Muscle of leg (tissue), 11 donors: ENCODE results near the gene PID1. TPM values are rescaled to one million over a fixed set of nuclear protein-coding genes. Genes with fewer than 3 reads are reported as not detected.

Experiments
- DNase-seq: peaks from one replicate; pipeline ENCODE4 v3.0.0; 2013
- H3K27ac ChIP-seq: one replicate; pipeline ENCODE4 v1.5.1; 2013; ENCODE audit warnings: mild to moderate bottlenecking, low read length, control low read depth
- H3K27me3 ChIP-seq: one replicate; pipeline ENCODE4 v1.6.1; 2013; ENCODE audit warnings: low read length; ENCODE audit not compliant: control insufficient read depth, insufficient read depth
- H3K36me3 ChIP-seq: one replicate; pipeline ENCODE4 v1.6.1; 2013; ENCODE audit warnings: low read length; ENCODE audit not compliant: control insufficient read depth, insufficient read depth
- H3K4me1 ChIP-seq: one replicate; pipeline ENCODE4 v1.6.1; 2013; ENCODE audit warnings: low read length; ENCODE audit not compliant: control insufficient read depth, insufficient read depth
- H3K4me3 ChIP-seq: one replicate; pipeline ENCODE4 v1.5.1; 2013; ENCODE audit warnings: low read length, control low read depth
- H3K9me3 ChIP-seq: replicated peaks from 2 replicates; pipeline ENCODE4 v1.6.1; 2013; ENCODE audit warnings: low read depth, low read length; ENCODE audit not compliant: control insufficient read depth
- WGBS: methylation state at CpG from one replicate; pipeline ENCODE4 v1.1.5; 2013; ENCODE audit warnings: missing lambda C conversion rate; ENCODE audit not compliant: insufficient coverage; 5-methylcytosine and 5-hydroxymethylcytosine counted together
- polyA plus RNA-seq, 8 donors: library from polyadenylated mRNA; unstranded; fragments of 120-200 nt; gene quantifications; one replicate each; pipeline versions ENCODE4 v1.2.1 to v1.2.3, GENCODE V29; 2013; ENCODE audit warnings: inconsistent platforms in 1 of 8, low replicate concordance in 1 of 8; ENCODE audit not compliant: insufficient read length in 8 of 8, insufficient read depth in 1 of 8
- total RNA-seq: library from RNA; stranded (reverse); fragments of 120-200 nt; gene quantifications from one replicate; pipeline ENCODE4 v1.2.4, GENCODE V29; 2013

PID1 gene
- total and polyA plus RNA-seq, 9 donors = 15.6 to 32.8 (median 28.4) TPM

- WGBS = 40% methylated on average over 1 of the region's 1 CpG
- H3K36me3 ChIP-seq = peaks cover 2% of the 10 kb centered on the region
- no peak overlapping the region for H3K4me3 ChIP-seq
- H3K27ac ChIP-seq = no peak overlapping the region
- peak; percentile 45 for DNase-seq
- H3K4me1 ChIP-seq = peaks cover 6% of the 10 kb centered on the region
- no peaks in the 10 kb centered on the region for H3K9me3 ChIP-seq
- peaks cover 5% of the 10 kb centered on the region for H3K27me3 ChIP-seq
Measured at GRCh38 chr2:229267080-229267479, 4.0 kb downstream of the PID1 start.

GRCh38 chr2:229265727-229266126, 5.4 kb downstream of the PID1 start:
- H3K27ac ChIP-seq = no peak overlapping the region
- DNase-seq = no peak
- no peak overlapping the region for H3K4me3 ChIP-seq
- H3K9me3 ChIP-seq = peaks cover 9% of the 10 kb centered on the region
- H3K27me3 ChIP-seq = peaks cover 4% of the 10 kb centered on the region
- peaks cover 5% of the 10 kb centered on the region for H3K4me1 ChIP-seq
- WGBS = no CpG with 5 or more reads among the region's 4 CpGs
- peaks cover 11% of the 10 kb centered on the region for H3K36me3 ChIP-seq

GRCh38 chr2:229261599-229261998, 9.5 kb downstream of the PID1 start:
- DNase-seq = no peak
- no peaks in the 10 kb centered on the region for H3K27me3 ChIP-seq
- peaks cover 9% of the 10 kb centered on the region for H3K9me3 ChIP-seq
- no peaks in the 10 kb centered on the region for H3K4me1 ChIP-seq
- no CpG with 5 or more reads among the region's 1 CpG for WGBS
- H3K36me3 ChIP-seq = peaks cover 11% of the 10 kb centered on the region
- no peak overlapping the region for H3K4me3 ChIP-seq
- H3K27ac ChIP-seq = no peak overlapping the region

GRCh38 chr2:229261076-229261475, 10.0 kb downstream of the PID1 start:
- Histone ChIP-seq H3K27ac (no peak overlapping the region), H3K9me3 (peaks cover 9% of the 10 kb centered on the region), H3K4me3 (no peak overlapping the region), H3K36me3 (peaks cover 11% of the 10 kb centered on the region), H3K4me1 (no peaks in the 10 kb centered on the region), H3K27me3 (no peaks in the 10 kb centered on the region)
- WGBS = 94% methylated on average over 2 of the region's 3 CpGs
- DNase-seq = no peak

- WGBS = no CpG with 5 or more reads among the region's 2 CpGs
- Histone ChIP-seq H3K9me3 (peaks cover 9% of the 10 kb centered on the region), H3K4me1 (no peaks in the 10 kb centered on the region), H3K4me3 (no peak overlapping the region), H3K27me3 (no peaks in the 10 kb centered on the region), H3K27ac (no peak overlapping the region), H3K36me3 (peaks cover 13% of the 10 kb centered on the region)
- no peak for DNase-seq
Measured at GRCh38 chr2:229257985-229258384, 13.1 kb downstream of the PID1 start.

DNA sequence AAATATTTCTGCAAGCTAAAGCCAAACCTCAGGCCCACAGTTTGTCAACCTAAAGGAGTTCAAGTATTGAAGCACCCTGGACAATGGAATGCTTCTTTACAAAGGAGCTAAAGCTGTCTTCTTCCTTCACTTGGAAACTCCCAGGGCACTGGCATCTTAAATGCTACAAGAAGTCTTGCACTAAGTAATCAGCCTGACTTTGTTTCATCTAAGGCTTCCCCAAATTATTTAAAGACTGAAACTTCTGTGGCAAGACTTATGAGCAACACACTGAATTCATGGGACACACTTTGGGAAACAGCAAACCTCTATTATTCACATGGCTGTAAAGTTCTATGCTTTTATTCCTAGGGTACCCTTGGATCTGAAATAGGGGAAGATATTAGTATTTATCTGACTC, 14.7 kb downstream of the PID1 start:
- Histone ChIP-seq H3K4me3 (no peak overlapping the region), H3K27ac (no peak overlapping the region), H3K36me3 (peaks cover 8% of the 10 kb centered on the region), H3K4me1 (no peaks in the 10 kb centered on the region), H3K27me3 (no peaks in the 10 kb centered on the region), H3K9me3 (peaks cover 6% of the 10 kb centered on the region)
- DNase-seq = no peak

GRCh38 chr2:229254206-229254605, 16.9 kb downstream of the PID1 start:
- H3K4me3 ChIP-seq = no peak overlapping the region
- WGBS = 80% methylated on average over 1 of the region's 4 CpGs
- no peak for DNase-seq
- H3K27ac ChIP-seq = no peak overlapping the region
- no peaks in the 10 kb centered on the region for H3K9me3 ChIP-seq
- peaks cover 2% of the 10 kb centered on the region for H3K36me3 ChIP-seq
- no peaks in the 10 kb centered on the region for H3K27me3 ChIP-seq
- H3K4me1 ChIP-seq = no peaks in the 10 kb centered on the region

- no peaks in the 10 kb centered on the region for H3K27me3 ChIP-seq
- no peak overlapping the region for H3K4me3 ChIP-seq
- H3K4me1 ChIP-seq = no peaks in the 10 kb centered on the region
- peaks cover 2% of the 10 kb centered on the region for H3K36me3 ChIP-seq
- H3K9me3 ChIP-seq = no peaks in the 10 kb centered on the region
- no peak for DNase-seq
- no peak overlapping the region for H3K27ac ChIP-seq
Measured at GRCh38 chr2:229252996-229253395, 18.1 kb downstream of the PID1 start.

DNA sequence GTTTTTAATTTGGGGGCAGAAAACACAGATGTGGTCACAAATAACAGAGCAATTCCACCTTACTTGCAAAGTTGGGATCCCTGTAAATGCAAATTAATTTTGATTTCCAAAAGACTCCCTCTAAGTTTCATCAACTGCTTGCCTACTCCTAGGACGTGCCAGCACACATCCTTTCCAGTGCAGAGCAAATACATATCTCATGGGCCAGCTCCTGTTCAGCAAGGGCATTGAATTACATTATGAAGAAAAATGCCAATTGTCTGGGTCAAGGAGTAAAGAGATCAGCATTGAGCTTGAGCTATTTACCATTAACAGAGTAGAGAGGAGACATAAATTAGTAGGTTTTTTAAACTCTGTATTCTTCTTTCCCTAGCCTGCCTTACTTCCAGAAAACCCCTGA, 18.8 kb downstream of the PID1 start:
- H3K27ac ChIP-seq = no peak overlapping the region
- H3K36me3 ChIP-seq = peaks cover 2% of the 10 kb centered on the region
- no peak for DNase-seq
- H3K9me3 ChIP-seq = no peaks in the 10 kb centered on the region
- H3K27me3 ChIP-seq = no peaks in the 10 kb centered on the region
- WGBS = no CpG with 5 or more reads among the region's 1 CpG
- no peak overlapping the region for H3K4me3 ChIP-seq
- no peaks in the 10 kb centered on the region for H3K4me1 ChIP-seq

- Histone ChIP-seq H3K27ac (no peak overlapping the region), H3K4me1 (no peaks in the 10 kb centered on the region), H3K36me3 (no peaks in the 10 kb centered on the region), H3K27me3 (no peaks in the 10 kb centered on the region), H3K9me3 (no peaks in the 10 kb centered on the region), H3K4me3 (no peak overlapping the region)
- WGBS = no CpG with 5 or more reads among the region's 3 CpGs
- no peak for DNase-seq
Measured at GRCh38 chr2:229249536-229249935, 21.6 kb downstream of the PID1 start.

DNA sequence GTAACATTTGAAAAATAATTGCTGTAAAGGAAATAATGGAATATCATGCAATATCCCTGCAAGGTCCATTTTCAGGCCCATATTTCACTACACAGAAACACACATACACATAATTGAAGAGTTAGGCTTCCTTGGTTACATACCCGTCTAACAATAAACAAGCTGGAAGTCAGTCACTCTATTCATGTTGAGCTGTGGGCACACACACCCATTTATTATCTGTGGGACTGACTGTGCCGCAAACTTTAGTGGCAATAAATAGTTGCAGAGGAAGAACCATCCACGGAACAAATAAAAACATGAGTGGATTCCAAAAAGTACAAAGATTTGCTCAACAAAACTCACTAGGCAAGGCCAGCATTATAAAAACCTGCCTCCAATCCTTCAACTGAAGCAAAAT, 24.8 kb downstream of the PID1 start:
- 94% methylated on average over 2 of the region's 3 CpGs for WGBS
- Histone ChIP-seq H3K4me1 (no peaks in the 10 kb centered on the region), H3K9me3 (peaks cover 10% of the 10 kb centered on the region), H3K27me3 (no peaks in the 10 kb centered on the region), H3K4me3 (no peak overlapping the region), H3K27ac (no peak overlapping the region), H3K36me3 (no peaks in the 10 kb centered on the region)
- DNase-seq = no peak
